Lower leg skin (tissue), 4 donors: ENCODE data around the gene ELF1. TPM values are rescaled to one million over a fixed set of nuclear protein-coding genes. Genes with fewer than 3 reads are reported as not detected.
"Not testable (repeated sequence)": the region's sequence is repeated elsewhere in the genome, so short reads cannot be mapped to it uniquely, and the experiment has no call there.

ENCODE experiments used
- DNase-seq, 2 donors: peaks; one replicate each; pipeline ENCODE4 v3.0.0-alpha.2; 2019; ENCODE audit warnings: low spot score in 2 of 2
- H3K4me3 ChIP-seq: fragments of 200-600 bp; sonication (generic); 2 replicates; pipeline ENCODE4 v1.5.1; 2017; ENCODE audit warnings: mild to moderate bottlenecking, low read depth; ENCODE audit not compliant: poor library complexity, severe bottlenecking
- CTCF ChIP-seq, 3 donors: fragments of 450-650 bp; IDR thresholded peaks; one replicate each; pipeline ENCODE4 v1.5.1; 2016; ENCODE audit warnings: antibody characterized with exemption in 3 of 3, mild to moderate bottlenecking in 3 of 3, moderate library complexity in 2 of 3
- POLR2A ChIP-seq, 2 donors: fragments of 450-650 bp; IDR thresholded peaks; one replicate each; pipeline ENCODE4 v1.6.1; 2016 to 2017; ENCODE audit warnings: antibody characterized with exemption in 2 of 2, mild to moderate bottlenecking in 1 of 2, moderate library complexity in 1 of 2
- WGBS, 2 donors: methylation state at CpG; one replicate each; pipeline ENCODE4 v1.1.5; 2018; 5-methylcytosine and 5-hydroxymethylcytosine counted together
- intact Hi-C: fragments of 100-400 bp; cut with DNase I; formaldehyde crosslinking; loops from one replicate; pipeline ENCODE4 v1.15.0; 2023; ENCODE audit warnings: low total_unique reads
- total RNA-seq, 4 donors: library from RNA; depleted of rRNA; stranded (reverse); fragments of >200 nt; gene quantifications; one replicate each; pipeline ENCODE4 v1.1.0, GENCODE V29; 2016

ELF1 gene
- total RNA-seq, 4 donors from 2014 or later = 112 to 137 (median 125) TPM

GRCh38 chr13:40931719-40932118, 87.4 kb downstream of the ELF1 start:
- TF ChIP-seq POLR2A (IDR thresholded peaks at IDR 0.05) (no peak), CTCF (IDR thresholded peaks at IDR 0.05) (no peak)
- WGBS, 2 donors = 59 to 96% methylated on average over 1 of the region's 1 CpG
- H3K4me3 ChIP-seq = no peak overlapping the region
- no peak for DNase-seq
- intact Hi-C loops = loop anchor here (10.0 kb wide), 1 partner anchor 1887 kb away; no protein-coding TSS in a partner anchor

GRCh38 chr13:40929883-40930282, 89.2 kb downstream of the ELF1 start:
- not testable (repeated sequence) for H3K4me3 ChIP-seq, DNase-seq
- 95 to 97% methylated on average over 3 of the region's 3 CpGs for WGBS, 2 donors
- intact Hi-C loops = loop anchor here (10.0 kb wide), 2 partner anchors 155 to 1885 kb away; partner anchors contain the start of gene MRPS31

- intact Hi-C loops = loop anchor here (10.0 kb wide), 1 partner anchor 154 kb away; the partner anchor contains the start of gene MRPS31
- no peak for TF ChIP-seq CTCF (IDR thresholded peaks at IDR 0.05)
- TF ChIP-seq POLR2A (IDR thresholded peaks at IDR 0.05) = no peak
- 81 to 82% methylated on average over 3 of the region's 3 CpGs for WGBS, 2 donors
- DNase-seq = no peak
- no peak overlapping the region for H3K4me3 ChIP-seq
Observed at GRCh38 chr13:40928980-40929379, 90.1 kb downstream of the ELF1 start.

- no peak for TF ChIP-seq POLR2A (IDR thresholded peaks at IDR 0.05)
- TF ChIP-seq CTCF (IDR thresholded peaks at IDR 0.05) = no peak
- 94 to 95% methylated on average over 9 of the region's 9 CpGs for WGBS, 2 donors
- intact Hi-C loops = loop anchor here (10.0 kb wide), 1 partner anchor 153 kb away; the partner anchor contains the start of gene MRPS31
- DNase-seq = no peak
- no peak overlapping the region for H3K4me3 ChIP-seq
Observed at GRCh38 chr13:40927929-40928328, 91.2 kb downstream of the ELF1 start.

GRCh38 chr13:40923867-40924266, 95.2 kb downstream of the ELF1 start:
- TF ChIP-seq POLR2A (IDR thresholded peaks at IDR 0.05) (no peak), CTCF (IDR thresholded peaks at IDR 0.05) (no peak)
- DNase-seq = no peak
- no peak overlapping the region for H3K4me3 ChIP-seq
- intact Hi-C loops = loop anchor here (10.0 kb wide), 1 partner anchor 149 kb away; the partner anchor contains the start of gene MRPS31

- TF ChIP-seq POLR2A (IDR thresholded peaks at IDR 0.05) (no peak), CTCF (IDR thresholded peaks at IDR 0.05) (no peak)
- 68 to 73% methylated on average over 28 of the region's 28 CpGs for WGBS, 2 donors
- H3K4me3 ChIP-seq = no peak overlapping the region
- DNase-seq = no peak
- intact Hi-C loops = loop anchor here (10.0 kb wide), 1 partner anchor 148 kb away; the partner anchor contains the start of gene MRPS31
Observed at GRCh38 chr13:40922437-40923040, 96.6 kb downstream of the ELF1 start.
